T-helper 9 cell (primary cell): ENCODE results near the gene VEPH1.

Source experiments
- DNase-seq: peaks from one replicate; pipeline ENCODE4 v3.0.0-alpha.2; 2020

The VEPH1 gene

GRCh38 chr3:157522648-157523047 is 19.4 kb upstream of the VEPH1 start:
- DNase-seq = no peak

GRCh38 chr3:157520485-157521150 is 17.4 kb upstream of the VEPH1 start:
- DNase-seq = no peak

- no peak for DNase-seq
These were observed 15.7 kb upstream of the VEPH1 start for GRCh38 chr3:157518881-157519280.

- no peak for DNase-seq
These were observed 13.7 kb upstream of the VEPH1 start for GRCh38 chr3:157516928-157517327.

GRCh38 chr3:157515398-157515797 is 12.2 kb upstream of the VEPH1 start:
- DNase-seq = no peak

GRCh38 chr3:157514371-157514895 is 11.2 kb upstream of the VEPH1 start:
- no peak for DNase-seq

- DNase-seq = no peak
These were observed 10.4 kb upstream of the VEPH1 start for GRCh38 chr3:157513585-157513984.

GRCh38 chr3:157512534-157512933 is 9.3 kb upstream of the VEPH1 start:
- DNase-seq = no peak

- DNase-seq = no peak
These were observed 5.2 kb upstream of the VEPH1 start for GRCh38 chr3:157508461-157508860.

- DNase-seq = no peak
These were observed 1.4 kb downstream of the VEPH1 start for GRCh38 chr3:157501863-157502262.

GRCh38 chr3:157500232-157500631 is 3.0 kb downstream of the VEPH1 start:
- no peak for DNase-seq

- DNase-seq = no peak
These were observed 3.8 kb downstream of the VEPH1 start for GRCh38 chr3:157499342-157499963.

GRCh38 chr3:157498371-157498770 is 4.8 kb downstream of the VEPH1 start:
- no peak for DNase-seq

GRCh38 chr3:157495846-157496245 is 7.4 kb downstream of the VEPH1 start:
- no peak for DNase-seq

GRCh38 chr3:157494581-157495281 is 8.5 kb downstream of the VEPH1 start:
- DNase-seq = no peak

GRCh38 chr3:157493627-157494550 is 9.3 kb downstream of the VEPH1 start:
- DNase-seq = no peak

- DNase-seq = no peak
These were observed 12.1 kb downstream of the VEPH1 start for GRCh38 chr3:157491136-157491535.

GRCh38 chr3:157488144-157488543 is 15.1 kb downstream of the VEPH1 start:
- no peak for DNase-seq

- no peak for DNase-seq
These were observed 15.9 kb downstream of the VEPH1 start for GRCh38 chr3:157487339-157487738.

- no peak for DNase-seq
These were observed 23.6 kb downstream of the VEPH1 start for GRCh38 chr3:157479464-157480243.

- DNase-seq = no peak
These were observed 25.8 kb downstream of the VEPH1 start for GRCh38 chr3:157477441-157477840.

GRCh38 chr3:157475921-157476414 is 27.2 kb downstream of the VEPH1 start:
- no peak for DNase-seq
